H9 (cell line): ENCODE data around the gene SCARF1. TPM values are rescaled to one million over a fixed set of nuclear protein-coding genes. Genes with fewer than 3 reads are reported as not detected.

Experiments used
- DNase-seq: peaks from one replicate; pipeline ENCODE4 v3.0.0-alpha.2; 2017
- H2AFZ ChIP-seq: one replicate; pipeline ENCODE4 v1.6.1; 2013; ENCODE audit warnings: mild to moderate bottlenecking, low read length, control low read depth, moderate library complexity
- H2AK5ac ChIP-seq: 2 replicates; pipeline ENCODE4 v1.6.1; 2013; ENCODE audit warnings: low read length, control low read depth, mixed read lengths; ENCODE audit not compliant: insufficient read length
- H2BK120ac ChIP-seq: one replicate; pipeline ENCODE4 v1.6.1; 2013; ENCODE audit warnings: low read depth, mild to moderate bottlenecking, low read length, control low read depth, inconsistent platforms; ENCODE audit not compliant: poor library complexity, severe bottlenecking
- H2BK12ac ChIP-seq: 2 replicates; pipeline ENCODE4 v1.6.1; 2013; ENCODE audit warnings: low read length, control low read depth, mixed read lengths, low read depth; ENCODE audit not compliant: insufficient read length
- H2BK15ac ChIP-seq: 2 replicates; pipeline ENCODE4 v1.6.1; 2013; ENCODE audit warnings: low read depth, low read length, control low read depth
- H2BK20ac ChIP-seq: one replicate; pipeline ENCODE4 v1.6.1; 2013; ENCODE audit warnings: low read depth, mild to moderate bottlenecking, low read length, control low read depth, inconsistent platforms; ENCODE audit not compliant: poor library complexity, severe bottlenecking
- H2BK5ac ChIP-seq: 2 replicates; pipeline ENCODE4 v1.6.1; 2013; ENCODE audit warnings: low read length, control low read depth, mixed read lengths; ENCODE audit not compliant: insufficient read length
- H3K14ac ChIP-seq: 2 replicates; pipeline ENCODE4 v1.6.1; 2013; ENCODE audit warnings: low read length, control low read depth; ENCODE audit not compliant: insufficient read depth
- H3K18ac ChIP-seq: 2 replicates; pipeline ENCODE4 v1.6.1; 2013; ENCODE audit warnings: low read depth, mild to moderate bottlenecking, mixed read lengths, low read length, control low read depth; ENCODE audit not compliant: insufficient read length
- H3K23ac ChIP-seq: 2 replicates; pipeline ENCODE4 v1.6.1; 2013; ENCODE audit warnings: low read length, control low read depth, mixed read lengths, low read depth; ENCODE audit not compliant: insufficient read length
- H3K23me2 ChIP-seq: 2 replicates; pipeline ENCODE4 v1.6.1; 2013; ENCODE audit warnings: low read depth, mild to moderate bottlenecking, mixed read lengths, low read length, control low read depth; ENCODE audit not compliant: insufficient read length, poor library complexity, severe bottlenecking
- H3K27ac ChIP-seq: 2 replicates; pipeline ENCODE4 v1.5.1; 2013; ENCODE audit warnings: low read length, control low read depth, mixed read lengths, low read depth; ENCODE audit not compliant: insufficient read length
- H3K27me3 ChIP-seq: 2 replicates; pipeline ENCODE4 v1.6.1; 2013; ENCODE audit warnings: low read length, control low read depth, inconsistent platforms; ENCODE audit not compliant: insufficient read depth
- H3K4ac ChIP-seq: 2 replicates; pipeline ENCODE4 v1.6.1; 2013; ENCODE audit warnings: low read depth, mild to moderate bottlenecking, control low read depth, inconsistent platforms, low read length, moderate library complexity
- H3K4me1 ChIP-seq: 2 replicates; pipeline ENCODE4 v1.6.1; 2013; ENCODE audit warnings: low read length, control low read depth, inconsistent platforms; ENCODE audit not compliant: insufficient read depth
- H3K4me2 ChIP-seq: 2 replicates; pipeline ENCODE4 v1.6.1; 2013; ENCODE audit warnings: low read length, control low read depth, mixed read lengths; ENCODE audit not compliant: insufficient read length, insufficient read depth
- H3K56ac ChIP-seq: 2 replicates; pipeline ENCODE4 v1.6.1; 2013; ENCODE audit warnings: low read depth, mild to moderate bottlenecking, mixed read lengths, low read length, control low read depth; ENCODE audit not compliant: insufficient read length
- H3K79me1 ChIP-seq: 2 replicates; pipeline ENCODE4 v1.6.1; 2013; ENCODE audit warnings: low read depth, mild to moderate bottlenecking, moderate library complexity, low read length, control low read depth, inconsistent platforms; ENCODE audit not compliant: insufficient read depth, poor library complexity, severe bottlenecking
- H3K79me2 ChIP-seq: 2 replicates; pipeline ENCODE4 v1.6.1; 2013; ENCODE audit warnings: low read length, control low read depth, inconsistent platforms; ENCODE audit not compliant: insufficient read depth
- H3K9ac ChIP-seq: 2 replicates; pipeline ENCODE4 v1.6.1; 2013; ENCODE audit warnings: low read length, control low read depth, mixed read lengths; ENCODE audit not compliant: insufficient read length; ENCODE audit errors: extremely low read depth
- H3K9me3 ChIP-seq: one replicate; pipeline ENCODE4 v1.6.1; 2013; ENCODE audit warnings: low read depth, low read length, inconsistent platforms; ENCODE audit not compliant: control insufficient read depth
- H3T11ph ChIP-seq: one replicate; pipeline ENCODE4 v1.6.1; 2013; ENCODE audit warnings: mild to moderate bottlenecking, low read length, control low read depth, inconsistent platforms
- H4K20me1 ChIP-seq: one replicate; pipeline ENCODE4 v1.6.1; 2013; ENCODE audit not compliant: control insufficient read depth, insufficient read length, insufficient read depth
- H4K5ac ChIP-seq: 2 replicates; pipeline ENCODE4 v1.6.1; 2013; ENCODE audit warnings: low read depth, mild to moderate bottlenecking, mixed read lengths, low read length, control low read depth; ENCODE audit not compliant: insufficient read length
- H4K8ac ChIP-seq: replicated peaks from 2 replicates; pipeline ENCODE4 v1.6.1; 2013; ENCODE audit warnings: low read length, control low read depth, mixed read lengths, low read depth; ENCODE audit not compliant: insufficient read length
- H4K91ac ChIP-seq: 2 replicates; pipeline ENCODE4 v1.6.1; 2013; ENCODE audit warnings: low read depth, mild to moderate bottlenecking, moderate library complexity, mixed read lengths, low read length, control low read depth; ENCODE audit not compliant: insufficient read length
- H3K27ac Mint-ChIP-seq, 3 experiments: 2 replicates in 2 of 3; 3 replicates in 1 of 3; pipeline ENCODE4 v1.8.0; 2020 to 2021; ENCODE audit warnings: mixed read lengths in 3 of 3, mild to moderate bottlenecking in 1 of 3, moderate library complexity in 1 of 3
- H3K27me3 Mint-ChIP-seq: 2 replicates; pipeline ENCODE4 v1.8.0; 2021; ENCODE audit warnings: low read depth, mild to moderate bottlenecking, moderate library complexity, mixed read lengths
- H3K36me3 Mint-ChIP-seq, 3 experiments: 2 replicates in 2 of 3; 3 replicates in 1 of 3; pipeline ENCODE4 v1.8.0; 2020 to 2021; ENCODE audit warnings: low read depth in 3 of 3, mixed read lengths in 3 of 3; ENCODE audit not compliant: insufficient read depth in 1 of 3
- H3K4me1 Mint-ChIP-seq, 2 experiments: 2 replicates each; pipeline ENCODE4 v1.8.0; 2020; ENCODE audit warnings: mixed read lengths in 2 of 2
- H3K4me3 Mint-ChIP-seq, 2 experiments: 2 replicates in 1 of 2; 3 replicates in 1 of 2; pipeline ENCODE4 v1.8.0; 2020 to 2021; ENCODE audit warnings: mild to moderate bottlenecking in 2 of 2, mixed read lengths in 2 of 2, moderate library complexity in 1 of 2
- H3K9me3 Mint-ChIP-seq, 2 experiments: 2 replicates in 1 of 2; 3 replicates in 1 of 2; pipeline ENCODE4 v1.8.0; 2020; ENCODE audit warnings: mild to moderate bottlenecking in 2 of 2, mixed read lengths in 2 of 2, moderate library complexity in 1 of 2
- WGBS: extraction: QIAGEN DNeasy Blood & Tissue Kit; methylation state at CpG from one replicate; pipeline ENCODE4 v1.1.7; 2013; ENCODE audit warnings: missing lambda C conversion rate, low lambda C conversion rate, mixed read lengths; ENCODE audit not compliant: insufficient read length; ENCODE audit errors: extremely low coverage; 5-methylcytosine and 5-hydroxymethylcytosine counted together
- total RNA-seq: library from RNA; stranded (reverse); gene quantifications from 2 replicates; pipeline ENCODE4 v1.2.1, GENCODE V29; 2021
- TF ChIP-seq, protein P1 (sequence below): fragments of 200-600 bp; sonication (generic); conservative IDR thresholded peaks from 3 replicates; pipeline ENCODE4 v1.8.0; 2021; ENCODE audit warnings: antibody characterized with exemption, mild to moderate bottlenecking

Gene SCARF1
- total RNA-seq, 1 experiment from 2014 or later: 2.4 TPM

DNA sequence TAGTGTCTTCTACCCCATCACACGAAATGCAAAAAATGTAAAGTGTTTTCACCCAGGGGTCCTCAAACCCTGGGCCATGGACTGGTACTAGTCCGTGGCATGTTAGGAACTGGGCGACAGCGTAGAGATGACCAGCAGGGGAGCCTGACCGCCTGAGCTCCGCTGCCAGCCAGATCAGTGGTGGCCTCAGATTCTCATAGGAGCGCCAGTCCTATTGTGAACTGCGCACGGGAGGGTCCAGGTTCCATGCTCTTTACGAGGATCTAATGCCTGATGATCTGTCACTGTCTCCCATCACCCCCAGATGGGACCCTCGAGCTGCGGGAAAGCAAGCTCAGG lies 4.5 kb downstream of the SCARF1 start:
- Histone ChIP-seq H2BK20ac (no peak overlapping the region), H4K20me1 (no peaks in the 10 kb centered on the region), H3K14ac (no peak overlapping the region), H3K56ac (no peak overlapping the region), H4K5ac (no peak overlapping the region), H3K18ac (no peak overlapping the region), H4K8ac (no peak overlapping the region), H2AFZ (no peak overlapping the region), H3T11ph (no peak overlapping the region), H2BK15ac (no peak overlapping the region), H2BK5ac (no peak overlapping the region), H2AK5ac (no peak overlapping the region), H3K79me1 (no peaks in the 10 kb centered on the region), H3K4me1 (peaks cover 5% of the 10 kb centered on the region; the same call in 1 of the 2 replicates), H4K91ac (no peak overlapping the region), H3K23me2 (no peaks in the 10 kb centered on the region), H3K4me2 (no peak overlapping the region), H3K27ac (no peak overlapping the region), H2BK120ac (no peak overlapping the region), H3K9ac (no peak overlapping the region), H3K9me3 (no peaks in the 10 kb centered on the region), H3K4ac (no peak overlapping the region), H3K27me3 (no peaks in the 10 kb centered on the region; the same call in 1 of the 2 replicates), H2BK12ac (no peak overlapping the region), H3K23ac (no peak overlapping the region), H3K79me2 (no peaks in the 10 kb centered on the region)
- peak overlapping the region in 2 of 3 experiments; percentile 26 to 56; a peak in 4 of 7 replicates for H3K27ac Mint-ChIP-seq
- peaks cover 0 to 8% of the 10 kb centered on the region in 2 experiments; a peak in 1 of 5 replicates for H3K9me3 Mint-ChIP-seq
- H3K36me3 Mint-ChIP-seq: peaks cover 0 to 2% (median 0%) of the 10 kb centered on the region in 3 experiments; a peak in 2 of 7 replicates
- no peak for DNase-seq
- H3K4me3 Mint-ChIP-seq: no peak overlapping the region; a peak in 1 of 5 replicates
- peaks cover 27 to 45% of the 10 kb centered on the region in 2 experiments for H3K4me1 Mint-ChIP-seq
- peaks cover 9% of the 10 kb centered on the region for H3K27me3 Mint-ChIP-seq
- no CpG with 5 or more reads among the region's 12 CpGs for WGBS
- TF ChIP-seq, protein P1, sequence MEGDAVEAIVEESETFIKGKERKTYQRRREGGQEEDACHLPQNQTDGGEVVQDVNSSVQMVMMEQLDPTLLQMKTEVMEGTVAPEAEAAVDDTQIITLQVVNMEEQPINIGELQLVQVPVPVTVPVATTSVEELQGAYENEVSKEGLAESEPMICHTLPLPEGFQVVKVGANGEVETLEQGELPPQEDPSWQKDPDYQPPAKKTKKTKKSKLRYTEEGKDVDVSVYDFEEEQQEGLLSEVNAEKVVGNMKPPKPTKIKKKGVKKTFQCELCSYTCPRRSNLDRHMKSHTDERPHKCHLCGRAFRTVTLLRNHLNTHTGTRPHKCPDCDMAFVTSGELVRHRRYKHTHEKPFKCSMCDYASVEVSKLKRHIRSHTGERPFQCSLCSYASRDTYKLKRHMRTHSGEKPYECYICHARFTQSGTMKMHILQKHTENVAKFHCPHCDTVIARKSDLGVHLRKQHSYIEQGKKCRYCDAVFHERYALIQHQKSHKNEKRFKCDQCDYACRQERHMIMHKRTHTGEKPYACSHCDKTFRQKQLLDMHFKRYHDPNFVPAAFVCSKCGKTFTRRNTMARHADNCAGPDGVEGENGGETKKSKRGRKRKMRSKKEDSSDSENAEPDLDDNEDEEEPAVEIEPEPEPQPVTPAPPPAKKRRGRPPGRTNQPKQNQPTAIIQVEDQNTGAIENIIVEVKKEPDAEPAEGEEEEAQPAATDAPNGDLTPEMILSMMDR: peak; percentile 20; the same call in 1 of the 3 replicates
